Lower leg skin (tissue), 3 donors: ENCODE results near the gene TENM4.

Experiments used
- POLR2A ChIP-seq, 2 donors: fragments of 450-650 bp; IDR thresholded peaks; one replicate each; pipeline ENCODE4 v1.6.1; 2016 to 2017; ENCODE audit warnings: antibody characterized with exemption in 2 of 2, mild to moderate bottlenecking in 1 of 2, moderate library complexity in 1 of 2
- TF ChIP-seq, protein P1 (sequence below), 3 donors: fragments of 450-650 bp; IDR thresholded peaks; one replicate each; pipeline ENCODE4 v1.5.1; 2016; ENCODE audit warnings: antibody characterized with exemption in 3 of 3, mild to moderate bottlenecking in 3 of 3, moderate library complexity in 2 of 3

DNA sequence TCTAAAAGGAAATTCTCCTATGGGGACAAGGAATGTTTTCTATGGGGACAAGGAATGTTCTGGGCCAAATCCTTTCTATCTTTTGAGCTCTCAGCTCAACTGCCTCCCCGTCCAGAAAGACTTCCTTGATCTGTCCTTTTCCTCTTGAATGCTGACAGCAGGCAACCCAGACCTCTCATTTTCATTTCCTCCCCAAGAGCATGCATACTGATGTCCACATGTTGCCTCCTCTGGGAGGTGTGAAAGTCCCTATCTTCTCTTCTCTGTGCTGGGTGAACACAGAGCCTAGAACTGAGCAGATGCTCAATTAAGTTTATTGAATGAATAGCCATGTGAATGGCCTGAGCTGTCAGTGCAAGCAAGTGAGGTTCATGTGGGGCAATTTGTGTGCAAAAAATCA is 534.3 kb downstream of the TENM4 start:
- TF ChIP-seq, protein P1, sequence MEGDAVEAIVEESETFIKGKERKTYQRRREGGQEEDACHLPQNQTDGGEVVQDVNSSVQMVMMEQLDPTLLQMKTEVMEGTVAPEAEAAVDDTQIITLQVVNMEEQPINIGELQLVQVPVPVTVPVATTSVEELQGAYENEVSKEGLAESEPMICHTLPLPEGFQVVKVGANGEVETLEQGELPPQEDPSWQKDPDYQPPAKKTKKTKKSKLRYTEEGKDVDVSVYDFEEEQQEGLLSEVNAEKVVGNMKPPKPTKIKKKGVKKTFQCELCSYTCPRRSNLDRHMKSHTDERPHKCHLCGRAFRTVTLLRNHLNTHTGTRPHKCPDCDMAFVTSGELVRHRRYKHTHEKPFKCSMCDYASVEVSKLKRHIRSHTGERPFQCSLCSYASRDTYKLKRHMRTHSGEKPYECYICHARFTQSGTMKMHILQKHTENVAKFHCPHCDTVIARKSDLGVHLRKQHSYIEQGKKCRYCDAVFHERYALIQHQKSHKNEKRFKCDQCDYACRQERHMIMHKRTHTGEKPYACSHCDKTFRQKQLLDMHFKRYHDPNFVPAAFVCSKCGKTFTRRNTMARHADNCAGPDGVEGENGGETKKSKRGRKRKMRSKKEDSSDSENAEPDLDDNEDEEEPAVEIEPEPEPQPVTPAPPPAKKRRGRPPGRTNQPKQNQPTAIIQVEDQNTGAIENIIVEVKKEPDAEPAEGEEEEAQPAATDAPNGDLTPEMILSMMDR (IDR thresholded peaks at IDR 0.05), result no peak
- no peak for TF ChIP-seq POLR2A (IDR thresholded peaks at IDR 0.05)
